GM03348 (cell line): Measurements from ENCODE around the gene NCK1.

Experiments
- DNase-seq: peaks from one replicate; pipeline ENCODE4 v3.0.0; 2012; ENCODE audit warnings: low spot score

The NCK1 gene

GRCh38 chr3:136988651-136989050, 126.6 kb downstream of the NCK1 start:
- no peak for DNase-seq

- DNase-seq: no peak
Observed at GRCh38 chr3:136989781-136990524, 127.9 kb downstream of the NCK1 start.

GRCh38 chr3:136990826-136991225, 128.8 kb downstream of the NCK1 start:
- no peak for DNase-seq

GRCh38 chr3:136992115-136992514, 130.1 kb downstream of the NCK1 start:
- DNase-seq: no peak

GRCh38 chr3:136994772-136995516, 132.9 kb downstream of the NCK1 start:
- DNase-seq: peak; percentile 90

- peak; percentile 32 for DNase-seq
Observed at GRCh38 chr3:136995652-136996051, 133.6 kb downstream of the NCK1 start.
